Thoracic aorta (tissue), 2 donors: ENCODE measurements around the gene PWWP2B. TPM values are rescaled to one million over a fixed set of nuclear protein-coding genes. Genes with fewer than 3 reads are reported as not detected.

Experiments used
- ATAC-seq: fragments of 150-250 bp; one replicate; pipeline ENCODE4 v1.8.0; 2017; ENCODE audit warnings: low read depth; ENCODE audit not compliant: insufficient number of reproducible peaks, low FRiP score
- DNase-seq: peaks from one replicate; pipeline ENCODE4 v3.0.0-alpha.2; 2020; ENCODE audit warnings: low spot score
- H3K27ac ChIP-seq, 2 donors: fragments of 200-600 bp; sonication (generic); 1 replicate in 1 of 2; 2 replicates in 1 of 2; pipeline ENCODE4 v1.5.1; 2016; ENCODE audit warnings: mild to moderate bottlenecking in 2 of 2, moderate library complexity in 2 of 2
- H3K27me3 ChIP-seq: fragments of 200-600 bp; sonication (generic); replicated peaks from 2 replicates; pipeline ENCODE4 v1.6.0; 2016; ENCODE audit warnings: mild to moderate bottlenecking; ENCODE audit not compliant: insufficient read depth
- H3K36me3 ChIP-seq: fragments of 200-600 bp; sonication (generic); one replicate; pipeline ENCODE4 v1.5.1; 2016
- H3K4me1 ChIP-seq, 2 donors: fragments of 200-600 bp; sonication (generic); 1 replicate in 1 of 2; 2 replicates in 1 of 2; pipeline versions ENCODE4 v1.5.1 to v1.6.0; 2016; ENCODE audit warnings: low read depth in 2 of 2, mild to moderate bottlenecking in 1 of 2; ENCODE audit not compliant: control insufficient read depth in 1 of 2
- H3K4me3 ChIP-seq: fragments of 200-600 bp; sonication (generic); 2 replicates; pipeline ENCODE4 v1.5.1; 2016; ENCODE audit warnings: mild to moderate bottlenecking
- H3K9me3 ChIP-seq: fragments of 200-600 bp; sonication (generic); 2 replicates; pipeline ENCODE4 v1.5.1; 2016
- CTCF ChIP-seq: fragments of 200-600 bp; sonication (generic); IDR thresholded peaks from one replicate; pipeline ENCODE4 v1.5.1; 2019; ENCODE audit warnings: antibody characterized with exemption
- total RNA-seq, 2 donors: library from RNA; depleted of rRNA; stranded (reverse); fragments of >200 nt; gene quantifications; one replicate each; pipeline versions ENCODE4 v1.1.0 to v1.2.3, GENCODE V29; 2016

PWWP2B gene
- total RNA-seq, 2 donors from 2014 or later, result 5.3 to 7.8 TPM

- DNase-seq, result no peak
- H3K4me3 ChIP-seq, result no peak overlapping the region
- H3K27ac ChIP-seq, result no peak overlapping the region
- H3K36me3 ChIP-seq, result no peaks in the 10 kb centered on the region
- TF ChIP-seq CTCF, result no peak
- no peaks in the 10 kb centered on the region for H3K9me3 ChIP-seq
- no peaks in the 10 kb centered on the region for H3K27me3 ChIP-seq
- peaks cover 14 to 17% of the 10 kb centered on the region in 2 donors for H3K4me1 ChIP-seq
- ATAC-seq, result no peak
These were observed 28.8 kb downstream of the PWWP2B start for GRCh38 chr10:132425757-132426155.

- ATAC-seq (no peak), DNase-seq (no peak)
- Histone ChIP-seq H3K4me3 (no peak overlapping the region), H3K36me3 (no peaks in the 10 kb centered on the region), H3K27ac (no peak overlapping the region), H3K27me3 (no peaks in the 10 kb centered on the region), H3K4me1 (peaks cover 0 to 3% of the 10 kb centered on the region in 2 donors), H3K9me3 (no peaks in the 10 kb centered on the region)
- TF ChIP-seq CTCF, result no peak
These were observed 30.2 kb downstream of the PWWP2B start for GRCh38 chr10:132427006-132427771.

GRCh38 chr10:132427939-132428367 is 31.0 kb downstream of the PWWP2B start:
- H3K27me3 ChIP-seq, result no peaks in the 10 kb centered on the region
- no peaks in the 10 kb centered on the region for H3K9me3 ChIP-seq
- TF ChIP-seq CTCF, result no peak
- DNase-seq (no peak), ATAC-seq (peak; percentile 10)
- H3K27ac ChIP-seq, result no peak overlapping the region
- no peaks in the 10 kb centered on the region for H3K36me3 ChIP-seq
- H3K4me1 ChIP-seq, result no peaks in the 10 kb centered on the region
- H3K4me3 ChIP-seq, result no peak overlapping the region

- Histone ChIP-seq H3K27ac (no peak overlapping the region), H3K9me3 (no peaks in the 10 kb centered on the region), H3K4me1 (no peaks in the 10 kb centered on the region), H3K4me3 (no peak overlapping the region), H3K36me3 (no peaks in the 10 kb centered on the region), H3K27me3 (no peaks in the 10 kb centered on the region)
- ATAC-seq, result no peak
- no peak for DNase-seq
- TF ChIP-seq CTCF, result no peak
These were observed 31.5 kb downstream of the PWWP2B start for GRCh38 chr10:132428486-132428995.

GRCh38 chr10:132429281-132430230 is 32.6 kb downstream of the PWWP2B start:
- no peaks in the 10 kb centered on the region for H3K4me1 ChIP-seq
- ATAC-seq (no peak), DNase-seq (no peak)
- no peaks in the 10 kb centered on the region for H3K27me3 ChIP-seq
- no peak overlapping the region for H3K27ac ChIP-seq
- H3K4me3 ChIP-seq, result no peak overlapping the region
- no peaks in the 10 kb centered on the region for H3K36me3 ChIP-seq
- TF ChIP-seq CTCF, result no peak
- no peaks in the 10 kb centered on the region for H3K9me3 ChIP-seq
